NCI-H1694 (cell line): ENCODE measurements around the gene TM4SF18.

ENCODE experiments used
- DNase-seq: peaks from one replicate; lab custom pipeline; 2025; lab: John Stamatoyannopoulos, UW

Gene TM4SF18

DNA sequence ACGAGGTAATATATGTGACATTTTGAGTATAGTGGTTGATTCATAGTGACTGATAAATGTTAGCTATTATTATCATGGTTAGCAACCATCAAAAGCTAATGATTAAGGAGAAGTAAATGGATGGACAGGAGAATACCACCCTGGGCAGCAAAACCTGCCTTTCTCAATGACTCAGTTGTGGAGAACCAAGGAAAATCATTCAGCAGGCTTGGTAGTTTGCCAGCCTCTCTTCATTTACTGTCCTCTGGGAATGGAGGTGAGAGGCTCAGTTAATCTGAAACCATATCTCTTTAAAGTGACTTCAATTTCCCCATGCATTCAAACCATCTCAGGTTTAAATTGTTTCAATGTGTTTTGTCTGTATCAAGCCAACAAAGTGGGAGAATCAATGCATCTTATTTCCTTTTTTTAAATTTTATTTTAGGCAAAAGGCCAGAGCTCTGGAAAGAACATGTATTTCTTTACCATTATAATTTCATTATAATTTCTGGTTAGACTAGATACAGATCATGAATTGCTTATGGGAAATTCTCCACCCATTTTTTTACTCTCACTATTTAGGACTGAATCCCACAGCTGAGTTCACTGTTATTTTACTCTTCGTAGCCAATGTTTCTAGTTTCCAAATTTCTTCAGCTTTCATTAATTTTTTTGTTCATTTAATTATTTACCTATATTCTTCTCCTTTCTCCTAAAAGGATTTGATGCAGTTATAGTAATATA, 2.7 kb downstream of the TM4SF18 start:
- no peak for DNase-seq

DNA sequence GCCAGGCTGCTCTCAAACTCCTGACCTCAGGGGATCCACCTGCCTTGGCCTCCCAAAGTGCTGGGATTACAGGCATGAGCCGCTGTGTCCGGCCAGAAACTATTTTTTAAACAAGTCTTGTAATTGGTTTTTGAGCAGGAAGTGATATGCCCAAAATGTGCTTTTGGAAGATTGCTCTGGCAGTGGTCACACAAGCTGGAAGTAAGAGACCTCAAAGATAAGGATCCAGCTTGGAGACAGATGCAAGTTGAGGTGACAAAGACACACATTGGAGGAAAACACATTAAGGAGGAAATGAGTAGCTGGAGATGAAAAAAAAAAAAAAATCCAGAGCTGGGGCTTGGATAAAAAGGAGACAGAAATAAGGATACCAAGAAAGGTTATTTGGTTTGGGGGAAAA, 6.3 kb downstream of the TM4SF18 start:
- no peak for DNase-seq

DNA sequence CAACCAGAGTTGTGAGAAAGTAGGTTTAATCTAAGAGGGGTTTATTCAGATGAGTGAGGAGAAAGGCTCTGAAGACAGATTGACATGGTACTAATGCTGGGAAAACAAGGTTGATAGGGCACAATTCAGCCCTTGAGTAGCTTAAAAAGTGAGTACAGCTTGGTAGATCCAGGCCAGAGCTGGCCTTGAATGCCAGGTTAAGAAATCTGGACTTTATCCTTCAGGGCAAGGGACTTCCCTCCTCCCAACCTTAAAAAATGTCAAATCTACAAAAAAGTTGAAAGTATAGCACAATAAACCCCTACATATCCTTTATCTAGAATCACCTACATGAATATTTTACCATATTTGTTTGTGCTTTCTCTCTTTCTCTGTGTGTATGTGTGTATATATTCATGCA, 7.9 kb downstream of the TM4SF18 start:
- no peak for DNase-seq

DNA sequence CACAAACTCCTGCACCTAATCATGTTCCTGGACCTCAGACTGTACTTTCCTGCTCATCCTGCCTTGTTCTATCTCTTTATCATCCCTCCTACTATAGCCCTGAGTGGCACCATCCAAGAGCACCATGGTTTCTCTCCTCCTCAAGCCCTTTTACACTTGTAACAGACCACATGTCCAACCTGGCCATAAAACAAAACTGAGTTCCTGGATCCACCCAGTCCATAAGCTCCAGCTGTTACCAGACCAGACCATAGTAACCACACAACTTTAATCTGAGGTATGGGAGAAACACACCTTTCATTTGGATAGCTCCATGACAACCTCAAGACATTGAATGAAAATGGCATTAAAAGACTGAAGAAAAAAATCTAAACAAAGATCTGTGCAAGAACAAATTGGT, 9.1 kb downstream of the TM4SF18 start:
- DNase-seq = no peak

DNA sequence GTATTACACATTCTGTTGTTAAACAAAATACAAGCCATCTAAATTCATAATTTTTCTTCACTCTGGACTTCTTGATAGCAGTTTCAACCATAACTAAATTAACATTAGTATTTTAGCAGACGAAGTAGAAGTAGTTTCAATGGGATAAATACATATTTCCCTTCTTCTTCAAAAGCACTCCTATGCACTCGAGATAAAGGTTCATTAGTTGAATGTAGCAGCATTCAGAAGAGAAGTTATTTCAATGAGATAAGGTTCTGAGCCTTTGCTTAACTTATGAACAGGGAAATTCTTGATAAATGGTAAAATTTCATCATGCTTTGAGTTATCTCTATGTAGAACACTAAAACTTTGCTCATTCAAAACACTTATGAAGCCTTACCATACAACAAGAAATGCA, 11.8 kb downstream of the TM4SF18 start:
- no peak for DNase-seq

DNA sequence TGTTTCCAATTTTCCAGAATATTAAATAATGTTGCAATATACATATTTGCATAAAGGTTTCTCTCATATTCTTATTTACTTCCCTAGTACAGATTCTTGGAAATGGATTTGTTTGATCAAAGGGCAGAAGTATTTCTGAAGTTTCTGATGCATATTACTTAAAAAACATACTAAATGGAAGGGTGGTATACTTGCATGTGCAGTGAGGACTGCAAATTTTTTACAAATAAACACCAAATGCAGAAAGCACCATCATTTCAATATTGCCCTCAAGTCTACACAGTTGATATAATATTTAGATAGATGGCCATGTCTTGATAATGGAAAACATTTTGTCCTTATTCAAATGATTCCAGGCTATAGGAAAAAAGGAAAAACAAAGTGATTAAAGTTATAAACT, 12.3 kb downstream of the TM4SF18 start:
- DNase-seq = no peak

DNA sequence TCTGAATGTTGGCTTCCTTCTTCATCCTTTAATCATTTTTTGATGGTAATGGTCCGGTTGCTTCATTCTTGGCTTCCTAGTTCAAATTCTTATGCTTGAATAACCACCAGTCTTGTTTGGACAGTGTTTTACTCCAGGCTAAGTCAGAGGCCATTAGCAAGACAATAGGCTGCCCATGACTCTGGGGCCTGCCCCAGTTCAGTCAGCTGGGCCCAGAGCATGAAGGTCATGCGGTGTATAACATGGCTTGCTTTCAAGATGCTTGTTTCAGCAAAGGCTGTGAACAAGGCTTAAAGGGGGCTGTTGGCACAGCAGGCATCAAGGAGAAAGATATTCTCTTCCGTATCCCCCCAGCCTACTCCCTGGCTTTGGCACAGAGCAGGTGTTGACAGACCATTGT, 13.7 kb downstream of the TM4SF18 start:
- DNase-seq = no peak

DNA sequence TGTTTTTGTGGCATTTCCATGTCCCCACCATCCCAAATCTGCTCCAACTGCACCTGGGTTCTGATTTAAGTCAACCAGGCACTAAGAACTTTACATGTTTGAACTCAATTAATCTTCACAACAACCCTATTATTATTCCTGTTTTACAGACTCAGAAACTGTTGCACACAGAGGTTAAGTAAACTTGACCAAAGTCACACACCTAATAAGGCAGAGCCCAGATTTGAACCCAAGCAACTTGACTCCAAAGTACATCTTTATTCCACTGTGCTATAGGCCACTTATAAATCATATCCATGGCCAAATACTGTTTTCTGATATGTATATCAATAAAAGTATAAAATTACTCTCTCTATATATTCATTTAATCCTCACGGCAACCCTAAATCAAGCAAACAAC, 16.4 kb downstream of the TM4SF18 start:
- DNase-seq = no peak

DNA sequence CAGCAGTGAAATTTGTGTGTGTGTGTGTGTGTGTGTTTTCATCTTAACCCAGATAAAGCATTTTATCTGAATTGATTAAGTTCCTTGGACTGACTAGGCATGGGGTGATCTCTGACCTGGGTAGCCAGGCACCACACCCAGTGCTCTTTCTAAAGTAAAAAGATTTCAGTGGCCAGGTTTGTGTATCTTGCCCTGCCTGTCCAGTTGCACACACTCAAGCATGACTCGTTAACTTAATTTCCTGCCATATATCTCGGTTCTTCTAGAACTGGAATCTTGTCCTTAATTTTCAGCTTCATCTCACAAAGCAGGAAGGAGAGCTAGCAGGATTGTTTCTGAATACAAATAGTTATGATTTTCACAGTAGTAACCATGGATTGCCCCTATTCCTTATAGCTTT, 17.0 kb downstream of the TM4SF18 start:
- no peak for DNase-seq

DNA sequence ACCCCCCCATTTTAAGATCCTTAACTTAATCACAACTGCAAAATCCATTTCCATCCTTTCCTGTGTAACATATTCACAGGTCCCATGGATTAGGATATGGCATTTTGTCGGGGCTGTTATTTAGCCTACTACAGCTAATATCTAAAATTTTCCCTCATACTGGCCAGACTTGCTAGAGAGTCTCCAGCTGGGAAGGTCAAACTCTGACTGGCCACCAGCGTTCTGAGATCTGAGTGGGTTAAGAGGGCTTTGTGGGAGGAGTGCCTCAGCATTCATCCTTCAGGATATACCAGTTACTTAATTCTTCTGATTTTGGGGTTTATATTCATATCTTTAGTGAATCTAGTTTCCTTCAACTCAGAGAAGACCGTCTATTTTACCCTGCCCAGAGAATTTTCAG, 17.7 kb downstream of the TM4SF18 start:
- DNase-seq = no peak

DNA sequence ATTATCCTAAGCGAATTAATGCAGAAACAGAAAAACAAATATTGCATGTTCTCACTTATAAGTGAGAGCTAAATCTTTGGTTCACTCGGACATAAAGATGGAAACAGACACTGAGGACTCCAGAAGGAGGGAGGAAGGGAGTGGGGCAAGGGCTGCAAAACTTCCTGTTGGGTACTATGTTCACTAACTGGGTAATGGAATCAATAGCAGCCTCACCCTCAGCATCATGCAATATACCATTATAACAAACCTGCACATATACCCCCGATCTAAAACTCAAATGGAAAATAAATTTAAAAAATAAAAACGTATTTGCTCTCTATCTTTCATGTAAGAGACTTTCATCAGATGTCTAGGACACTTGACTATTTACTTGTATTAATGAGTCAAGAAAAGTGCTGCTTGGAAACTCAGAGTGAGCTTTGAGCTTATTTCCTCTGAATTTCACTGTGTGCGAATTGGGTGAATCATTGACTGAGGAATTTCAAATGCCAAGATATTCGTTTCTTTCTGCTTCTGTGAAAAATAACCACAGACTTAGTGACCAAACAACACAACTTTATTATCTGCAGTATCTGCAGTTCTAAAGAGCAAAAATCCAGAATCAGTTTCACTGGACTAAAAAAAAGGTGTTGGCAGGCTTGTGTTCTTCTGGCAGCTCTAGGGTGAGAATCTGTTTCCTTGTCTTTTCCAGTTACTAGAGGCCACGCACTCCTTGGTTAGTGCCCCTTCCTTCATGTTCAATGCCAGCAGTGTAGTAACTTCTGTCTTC, 18.4 kb downstream of the TM4SF18 start:
- no peak for DNase-seq

DNA sequence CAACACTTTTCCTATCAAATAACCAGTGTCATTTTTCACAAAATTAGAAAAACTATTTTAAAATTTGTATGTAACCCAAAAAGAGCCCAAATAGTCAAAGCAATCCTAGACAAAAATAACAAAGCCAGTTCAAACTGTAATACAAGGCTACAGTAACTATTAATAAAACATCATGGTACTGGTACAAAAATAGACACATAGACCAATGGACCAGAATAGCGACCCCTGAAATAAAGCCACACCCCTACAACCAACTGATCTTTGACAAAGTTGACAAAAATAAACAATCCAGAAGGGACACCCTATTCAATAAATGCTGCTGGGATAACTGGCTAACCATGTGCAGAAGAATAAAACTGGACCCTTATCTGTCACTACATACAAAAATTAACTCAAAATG, 19.9 kb downstream of the TM4SF18 start:
- DNase-seq = no peak

DNA sequence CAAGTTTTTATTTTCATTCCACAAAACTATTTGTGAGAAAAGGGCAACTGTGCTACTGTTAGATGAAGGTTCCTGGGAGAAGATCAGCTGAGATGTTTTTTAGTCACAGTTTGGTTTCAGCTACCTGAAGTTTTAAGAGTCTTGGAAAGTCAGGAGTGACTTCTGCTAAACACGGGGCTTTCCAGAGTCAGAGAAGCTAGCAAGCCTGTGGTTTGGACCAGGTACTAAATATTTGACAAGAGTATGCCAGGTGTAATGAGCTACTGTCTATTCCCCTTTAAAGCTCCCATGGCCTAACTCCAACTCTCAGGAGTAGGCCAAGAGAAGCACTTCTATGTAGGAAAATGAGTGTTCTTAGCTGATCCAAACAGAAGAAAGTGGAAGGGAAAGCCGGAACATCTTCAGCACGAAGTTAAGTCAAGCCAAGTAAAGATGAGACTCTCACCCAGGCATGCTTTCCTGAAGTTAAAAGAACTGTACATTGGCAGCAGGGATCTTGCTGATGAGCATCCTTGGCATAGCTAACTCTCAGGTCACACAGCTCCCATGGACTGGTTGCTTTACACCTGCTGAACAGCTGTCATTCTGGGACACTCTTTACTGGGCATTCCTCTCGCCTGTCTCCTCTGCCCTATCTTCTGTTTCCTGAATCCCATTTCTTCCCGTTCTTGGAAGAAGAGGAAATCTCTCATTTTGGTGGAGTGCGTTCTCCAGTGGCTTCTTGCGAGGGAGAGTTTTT, 22.5 kb downstream of the TM4SF18 start:
- no peak for DNase-seq

DNA sequence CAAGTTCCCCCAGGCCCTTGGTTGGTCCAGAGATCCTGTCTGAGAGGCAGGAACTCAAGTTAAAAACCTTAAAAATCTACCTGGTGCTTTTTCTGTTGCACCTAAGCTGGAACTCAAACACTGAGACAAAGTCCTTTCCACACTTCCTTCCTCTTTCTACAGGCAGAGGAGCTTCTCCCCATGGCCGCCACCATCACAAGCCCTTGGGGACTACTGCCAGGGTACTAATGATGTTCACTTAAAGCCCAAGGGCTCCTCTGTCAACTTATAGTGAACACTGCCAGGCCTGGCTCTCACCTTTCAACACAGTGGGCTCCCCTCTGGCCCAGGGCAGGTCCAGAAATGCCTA, 26.0 kb downstream of the TM4SF18 start:
- no peak for DNase-seq

DNA sequence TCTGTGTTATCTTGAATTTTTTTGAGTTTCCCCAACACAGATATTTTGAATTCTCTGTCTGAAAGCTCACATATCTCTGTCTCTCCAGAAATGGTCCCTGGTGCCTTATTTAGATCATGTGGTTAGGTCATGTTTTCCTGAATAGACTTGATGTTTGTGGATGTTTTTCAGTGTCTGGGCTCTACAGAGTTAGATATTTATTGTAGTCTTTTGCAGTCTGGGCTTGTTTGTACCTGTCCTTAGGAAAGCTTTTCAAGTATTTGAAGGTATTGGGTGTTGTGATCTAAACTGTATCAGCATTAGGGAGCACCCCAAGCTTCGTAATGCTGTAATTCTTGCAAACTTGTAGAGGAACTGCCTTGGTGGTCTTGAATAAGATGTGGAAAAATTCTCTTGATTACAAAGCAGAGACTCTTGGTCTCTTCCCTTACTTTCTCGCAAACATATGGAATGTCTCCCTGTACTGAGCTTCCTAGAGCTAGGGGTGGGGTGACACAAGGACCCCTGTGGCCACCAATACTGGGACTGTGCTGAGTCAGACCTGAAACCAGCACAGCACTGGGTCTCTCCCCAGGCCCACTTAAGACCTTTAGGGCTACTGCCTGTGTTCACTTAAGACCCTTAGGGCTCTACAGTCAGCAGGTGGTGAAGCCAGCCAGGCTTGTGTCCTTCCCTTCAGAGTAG, 26.5 kb downstream of the TM4SF18 start:
- DNase-seq = no peak

DNA sequence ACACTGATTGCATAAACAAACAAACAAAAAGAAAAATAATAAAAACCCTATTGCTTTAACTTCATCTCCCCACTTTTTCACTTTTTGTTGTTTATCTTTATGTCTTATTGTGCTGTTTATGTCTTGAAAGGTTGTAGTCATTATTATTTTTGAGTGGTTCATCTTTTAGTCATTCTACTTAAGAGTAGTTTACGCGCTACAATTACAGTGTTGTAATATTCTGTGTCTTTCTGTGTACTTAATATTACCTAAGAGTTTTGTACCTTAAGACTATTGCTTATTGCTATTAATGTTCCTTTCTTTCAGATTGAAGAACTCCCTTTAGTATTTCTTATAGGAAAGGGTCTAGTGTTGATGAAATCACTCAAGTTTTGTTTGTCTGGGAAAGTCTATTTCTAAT, 28.1 kb downstream of the TM4SF18 start:
- DNase-seq = no peak

DNA sequence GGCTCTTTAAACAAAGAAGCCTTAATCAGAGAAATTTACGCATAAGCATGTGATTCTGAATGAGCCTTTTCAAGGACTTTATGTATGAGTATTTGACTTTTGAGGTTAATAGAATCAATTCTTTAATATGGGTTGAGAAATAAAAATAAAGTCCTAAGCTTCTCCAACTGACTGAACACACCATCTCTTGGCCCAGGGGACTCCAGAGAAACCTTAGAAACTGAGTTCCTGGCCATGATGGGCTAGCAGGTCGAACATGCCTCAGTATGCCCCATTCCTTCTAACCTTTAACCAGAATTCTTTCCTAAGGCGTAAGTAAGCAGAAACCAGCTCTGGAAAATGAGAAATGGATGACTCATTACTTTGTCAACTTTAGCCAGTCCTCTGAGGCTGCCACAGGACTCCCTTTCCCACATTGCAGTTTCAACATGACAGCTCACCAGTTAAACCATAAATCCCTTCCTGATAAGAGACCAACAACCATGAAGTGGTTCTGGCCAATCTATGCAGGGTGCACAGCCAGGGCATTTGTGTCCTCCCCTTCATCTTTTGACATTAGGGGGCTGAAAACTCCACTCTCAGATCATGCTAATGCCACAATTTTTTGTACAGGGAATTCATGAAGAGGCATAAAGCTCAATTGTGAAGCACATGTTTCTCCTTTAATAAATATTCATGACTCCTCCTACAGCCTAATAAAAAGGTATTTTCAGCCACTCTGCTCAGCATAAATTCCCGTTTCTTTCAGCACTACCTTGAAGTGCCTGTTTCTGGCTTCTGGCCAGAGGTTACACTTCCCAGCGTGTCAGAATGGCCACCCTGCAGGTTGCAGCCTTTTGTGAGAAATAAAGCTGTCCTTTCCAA, 33.3 kb downstream of the TM4SF18 start:
- no peak for DNase-seq

DNA sequence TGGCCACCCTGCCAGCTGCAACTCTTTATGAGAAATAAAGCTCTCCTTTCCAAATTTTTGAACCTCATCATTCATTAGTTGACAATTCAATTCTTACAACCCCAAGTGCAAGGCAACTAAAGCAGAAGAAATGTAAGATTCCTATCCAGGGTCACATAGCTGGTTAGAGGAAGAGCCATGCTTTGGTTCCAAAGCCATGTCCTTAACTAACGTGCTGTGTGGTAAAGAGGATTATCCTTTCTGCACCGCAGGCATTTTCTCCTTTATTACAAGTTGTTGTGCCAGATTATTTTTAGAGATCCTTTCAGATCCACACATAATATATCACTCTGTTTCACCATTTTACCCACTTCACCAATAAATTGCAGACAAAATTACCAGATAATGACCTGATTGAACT, 36.5 kb downstream of the TM4SF18 start:
- no peak for DNase-seq

DNA sequence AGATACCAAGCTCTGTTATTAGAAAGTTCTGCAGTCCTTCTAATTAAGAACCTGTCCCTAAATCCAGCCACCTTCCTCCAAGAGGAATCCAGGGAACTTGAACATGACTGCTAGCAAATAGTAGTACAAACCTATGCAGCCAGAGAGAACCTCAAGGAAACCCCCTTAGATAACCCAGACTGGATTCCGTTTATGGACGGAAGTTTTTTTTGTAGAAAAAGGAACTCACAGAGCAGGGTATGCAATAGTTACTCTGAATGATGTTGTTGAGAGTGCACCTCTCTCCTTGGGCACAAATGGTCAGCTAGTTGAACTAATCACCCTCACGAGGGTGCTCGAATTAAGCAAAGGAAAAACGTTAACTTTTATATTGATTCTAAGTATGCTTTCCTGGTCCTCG, 40.8 kb downstream of the TM4SF18 start:
- DNase-seq = no peak

DNA sequence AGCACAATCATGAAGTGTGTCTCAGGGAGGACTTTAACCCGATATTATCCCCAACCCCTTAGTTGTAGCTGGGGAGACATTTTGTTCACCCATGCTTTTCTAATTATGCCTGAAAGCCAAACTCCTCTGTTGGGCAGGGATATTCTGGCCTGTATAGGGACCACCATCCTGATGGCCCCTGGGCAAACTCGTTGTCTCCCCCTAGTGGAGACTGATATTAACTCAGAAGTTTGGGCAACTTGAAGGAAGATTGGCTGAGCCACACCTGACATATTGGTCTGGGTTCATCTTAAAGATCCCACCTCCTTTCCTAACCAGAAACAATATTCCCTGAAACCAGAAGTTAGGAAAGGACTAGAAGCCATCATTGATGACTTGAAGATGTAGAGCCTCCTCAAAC, 42.3 kb downstream of the TM4SF18 start:
- peak; percentile 5 for DNase-seq

DNA sequence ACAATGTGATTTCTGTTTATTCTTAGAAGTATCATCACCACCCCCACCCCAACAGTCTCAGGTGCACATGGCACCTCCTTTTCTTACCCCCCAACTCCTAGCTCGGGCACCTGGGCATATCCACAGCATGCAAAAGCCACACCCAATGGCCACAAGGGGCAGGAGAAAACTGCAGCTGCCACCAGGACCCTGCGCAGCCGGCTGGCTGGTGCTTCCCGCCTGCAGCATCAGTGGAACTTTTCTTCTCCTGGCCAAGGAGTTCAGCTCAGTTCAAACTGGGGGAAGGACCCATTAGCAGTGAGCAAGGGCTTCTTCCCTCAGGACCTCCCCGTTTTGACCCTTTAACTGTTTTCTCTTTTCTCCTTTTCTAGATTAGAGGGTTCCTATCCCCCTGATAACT, 44.8 kb downstream of the TM4SF18 start:
- DNase-seq = no peak

DNA sequence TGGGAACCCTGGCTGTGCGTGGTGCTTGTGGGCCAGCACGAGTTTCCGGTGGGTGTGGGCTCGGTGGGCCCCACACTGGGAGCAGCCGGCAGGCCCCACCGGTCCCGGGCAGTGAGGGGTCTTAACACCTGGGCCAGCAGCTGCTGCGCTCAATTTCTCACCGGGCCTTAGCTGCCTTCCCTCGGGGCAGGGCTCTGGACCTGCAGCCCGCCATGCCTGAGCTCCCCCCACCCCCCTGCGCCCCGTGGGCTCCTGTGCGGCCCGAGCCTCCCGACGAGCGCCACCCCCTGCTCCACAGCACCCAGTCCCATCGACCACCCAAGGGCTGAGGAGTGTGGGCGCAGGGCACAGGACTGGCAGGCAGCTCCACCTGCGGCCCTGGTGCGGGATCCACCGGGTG, 49.4 kb downstream of the TM4SF18 start:
- DNase-seq = no peak
